ENCODE measurements around the gene STARD13. TPM values are rescaled to one million over a fixed set of nuclear protein-coding genes. Genes with fewer than 3 reads are reported as not detected.

The STARD13 gene
- total and polyA plus RNA-seq, 8 donors = 4.4 to 158 (median 44.0) TPM

GRCh38 chr13:33312861-33313212 is 27.3 kb upstream of the STARD13 start:
- H3K9me3 ChIP-seq = no peaks in the 10 kb centered on the region
- no peak overlapping the region for H3K4me3 ChIP-seq
- H3K4me1 ChIP-seq = peaks cover 0 to 16% (median 11%) of the 10 kb centered on the region in 4 donors
- intact Hi-C loops (cut with DNase I; ENCODE audit: low total_unique reads) = no loop called here
- no peak overlapping the region for H3K27ac ChIP-seq
- no peaks in the 10 kb centered on the region for H3K36me3 ChIP-seq
- TF ChIP-seq CTCF (IDR thresholded peaks at IDR 0.05) (no peak), EP300 (IDR thresholded peaks at IDR 0.05) (no peak), POLR2AphosphoS5 (IDR thresholded peaks at IDR 0.05) (no peak), POLR2A (IDR thresholded peaks at IDR 0.05) (no peak)
- 70 to 79% (median 73%) methylated on average over 2 of the region's 2 CpGs for WGBS, 5 donors
- no peaks in the 10 kb centered on the region for H3K27me3 ChIP-seq
- DNase-seq = no peak

GRCh38 chr13:33312150-33312860 is 26.8 kb upstream of the STARD13 start:
- intact Hi-C loops (cut with DNase I; ENCODE audit: low total_unique reads) = no loop called here
- WGBS, 5 donors = 52 to 66% (median 60%) methylated on average over 4 of the region's 4 CpGs
- no peaks in the 10 kb centered on the region for H3K36me3 ChIP-seq
- no peaks in the 10 kb centered on the region for H3K9me3 ChIP-seq
- peaks cover 0 to 19% (median 11%) of the 10 kb centered on the region in 4 donors for H3K4me1 ChIP-seq
- no peak overlapping the region for H3K4me3 ChIP-seq
- H3K27ac ChIP-seq = peak overlapping the region in 1 of 5 donors; percentile 13
- H3K27me3 ChIP-seq = no peaks in the 10 kb centered on the region
- TF ChIP-seq EP300 (IDR thresholded peaks at IDR 0.05) (no peak), CTCF (IDR thresholded peaks at IDR 0.05) (peak in 1 of 7 experiments; percentile 5), POLR2A (IDR thresholded peaks at IDR 0.05) (no peak)
- no peak for DNase-seq

GRCh38 chr13:33311040-33311439 is 25.5 kb upstream of the STARD13 start:
- intact Hi-C loops (cut with DNase I; ENCODE audit: low total_unique reads) = no loop called here
- Histone ChIP-seq H3K9me3 (no peaks in the 10 kb centered on the region), H3K27me3 (no peaks in the 10 kb centered on the region), H3K4me3 (no peak overlapping the region), H3K4me1 (peaks cover 0 to 19% (median 11%) of the 10 kb centered on the region in 4 donors), H3K36me3 (no peaks in the 10 kb centered on the region), H3K27ac (no peak overlapping the region)
- TF ChIP-seq EP300 (IDR thresholded peaks at IDR 0.05) (no peak), POLR2A (IDR thresholded peaks at IDR 0.05) (no peak), CTCF (IDR thresholded peaks at IDR 0.05) (no peak), POLR2AphosphoS5 (IDR thresholded peaks at IDR 0.05) (no peak)
- DNase-seq = no peak
- WGBS, 5 donors = 81 to 92% (median 87%) methylated on average over 2 of the region's 2 CpGs

- DNase-seq = no peak
- no peak for TF ChIP-seq EP300 (IDR thresholded peaks at IDR 0.05)
- TF ChIP-seq POLR2A (IDR thresholded peaks at IDR 0.05) = no peak
- no peak for TF ChIP-seq POLR2AphosphoS5 (IDR thresholded peaks at IDR 0.05)
- no peak for TF ChIP-seq CTCF (IDR thresholded peaks at IDR 0.05)
- intact Hi-C loops (cut with DNase I; ENCODE audit: low total_unique reads) = no loop called here
- no peak overlapping the region for H3K27ac ChIP-seq
- no peaks in the 10 kb centered on the region for H3K9me3 ChIP-seq
- no peak overlapping the region for H3K4me3 ChIP-seq
- H3K36me3 ChIP-seq = no peaks in the 10 kb centered on the region
- peaks cover 0 to 19% (median 11%) of the 10 kb centered on the region in 4 donors for H3K4me1 ChIP-seq
- H3K27me3 ChIP-seq = no peaks in the 10 kb centered on the region
- 74 to 83% (median 79%) methylated on average over 4 of the region's 4 CpGs for WGBS, 5 donors
Measured at GRCh38 chr13:33310245-33311038, 24.9 kb upstream of the STARD13 start.

Measured in stomach (tissue), 9 donors.